Stimulated activated CD4-positive, alpha-beta T cell treated with anti-CD3 and anti-CD28 coated beads, Interleukin-2, amount 100 ng/mL, for 48 hours (primary cell): ENCODE data around the gene ME1.
"Not testable (repeated sequence)": the region's sequence is repeated elsewhere in the genome, so short reads cannot be mapped to it uniquely, and the experiment has no call there.

Experiments used
- DNase-seq, 2 donors: peaks; one replicate each; pipeline ENCODE4 v3.0.0-alpha.2; 2020

ME1 gene

GRCh38 chr6:83430611-83431544 lies at the start of gene ME1:
Gene ME1, minus strand, starts transcription at chr6:83431051. Its CDS starts 97 bp downstream, at chr6:83430954.
- DNase-seq: peak in 1 of 2 donors; percentile 6

- DNase-seq: no peak
Measured at GRCh38 chr6:83480470-83480869, 49.6 kb upstream of the ME1 start.

- DNase-seq: no peak
Measured at GRCh38 chr6:83479389-83479788, 48.5 kb upstream of the ME1 start.

GRCh38 chr6:83476971-83477370 lies 46.1 kb upstream of the ME1 start:
- no peak for DNase-seq

- no peak for DNase-seq
Measured at GRCh38 chr6:83474309-83474708, 43.5 kb upstream of the ME1 start.

GRCh38 chr6:83472767-83473166 lies 41.9 kb upstream of the ME1 start:
- no peak for DNase-seq

GRCh38 chr6:83470587-83470986 lies 39.7 kb upstream of the ME1 start:
- no peak for DNase-seq

- DNase-seq: no peak
Measured at GRCh38 chr6:83470001-83470400, 39.1 kb upstream of the ME1 start.

GRCh38 chr6:83467620-83468036 lies 36.8 kb upstream of the ME1 start:
- no peak for DNase-seq

- no peak for DNase-seq
Measured at GRCh38 chr6:83466328-83466727, 35.5 kb upstream of the ME1 start.

GRCh38 chr6:83464381-83465140 lies 33.7 kb upstream of the ME1 start:
- no peak for DNase-seq

- DNase-seq: no peak
Measured at GRCh38 chr6:83463886-83464285, 33.0 kb upstream of the ME1 start.

- DNase-seq: no peak
Measured at GRCh38 chr6:83462524-83462923, 31.7 kb upstream of the ME1 start.

GRCh38 chr6:83461438-83461837 lies 30.6 kb upstream of the ME1 start:
- no peak for DNase-seq

- no peak for DNase-seq
Measured at GRCh38 chr6:83459663-83460062, 28.8 kb upstream of the ME1 start.

GRCh38 chr6:83450015-83450414 lies 19.2 kb upstream of the ME1 start:
- DNase-seq: not testable (repeated sequence)

- not testable (repeated sequence) for DNase-seq
Measured at GRCh38 chr6:83444086-83444699, 13.3 kb upstream of the ME1 start.

- no peak for DNase-seq
Measured at GRCh38 chr6:83443516-83443915, 12.7 kb upstream of the ME1 start.

- DNase-seq: no peak
Measured at GRCh38 chr6:83442752-83443151, 11.9 kb upstream of the ME1 start.

- no peak for DNase-seq
Measured at GRCh38 chr6:83439201-83439600, 8.3 kb upstream of the ME1 start.

GRCh38 chr6:83436674-83437073 lies 5.8 kb upstream of the ME1 start:
- no peak for DNase-seq

- DNase-seq: no peak
Measured at GRCh38 chr6:83433177-83433576, 2.3 kb upstream of the ME1 start.

- no peak for DNase-seq
Measured at GRCh38 chr6:83432636-83433035, 1.8 kb upstream of the ME1 start.
